HCT116 (cell line): ENCODE results near the gene SMIM45.

Experiments used
- ATAC-seq: fragments of 200-7000 bp; cut with Tn5 transposase; 2 replicates; pipeline ENCODE4 v1.9.1; 2020; ENCODE audit warnings: mild to moderate bottlenecking, moderate library complexity
- BruUV-seq: library from RNA; stranded (reverse); fragments of 400-500 nt; replicated peaks from 2 replicates; lab custom pipeline; 2021; lab: Mats Ljungman, UMichigan
- CTCF ChIA-PET: fragments of 300-600 bp; sonication (Branson Sonifier 250); formaldehyde crosslinking; loops from one replicate; lab custom pipeline; 2021; ENCODE audit warnings: antibody characterized with exemption; lab: Charles Lee
- POLR2A ChIA-PET: fragments of 300-600, 350-600 bp; sonication (Branson Sonifier 250); formaldehyde crosslinking; loops from one replicate; lab custom pipeline; 2021; ENCODE audit warnings: antibody characterized with exemption; lab: Charles Lee
- RAD21 ChIA-PET, 2 experiments: fragments of 300-600 bp; sonication (Branson Sonifier 250); formaldehyde crosslinking; loops; one replicate each; lab custom pipeline; 2023; ENCODE audit warnings: low total read pairs in 2 of 2; ENCODE audit not compliant: uncharacterized antibody in 2 of 2, unreplicated experiment in 2 of 2, low non-redundant PET in 1 of 2; lab: Charles Lee
- DNase-seq: peaks from one replicate; pipeline ENCODE4 v3.0.0-alpha.2; 2010; ENCODE audit warnings: low read depth, low spot score
- H2AFZ ChIP-seq: fragments of 200-600 bp; shearing (Covaris generic), sonication (generic); 2 replicates; pipeline ENCODE4 v1.6.1; 2017; ENCODE audit warnings: low read depth, mixed run types, mixed read lengths, antibody characterized with exemption, low read length; ENCODE audit not compliant: poor library complexity, severe bottlenecking
- H3K27ac ChIP-seq: 2 replicates; pipeline ENCODE4 v1.5.1; 2012; ENCODE audit warnings: low read depth, low read length
- H3K27me3 ChIP-seq: fragments of 200-600 bp; sonication (generic); 2 replicates; pipeline ENCODE4 v1.6.1; 2016; ENCODE audit warnings: mixed run types, low read length, mixed read lengths; ENCODE audit not compliant: insufficient read depth
- H3K36me3 ChIP-seq, 2 experiments: fragments of 200-500 bp in 1 of 2; fragments of 200-600 bp in 1 of 2; sonication (Bioruptor generic) in 1 of 2; sonication (generic) in 1 of 2; 2 replicates each; pipeline versions ENCODE4 v1.5.1 to v1.6.1; 2014 to 2016; ENCODE audit warnings: low read length in 2 of 2, inconsistent platforms in 1 of 2, mixed read lengths in 1 of 2, mixed run types in 1 of 2; ENCODE audit not compliant: insufficient read depth in 2 of 2, control insufficient read depth in 1 of 2
- H3K4me1 ChIP-seq, 2 experiments: fragments of 200-600 bp in 1 of 2; sonication (generic) in 1 of 2; 2 replicates each; pipeline versions ENCODE4 v1.5.1 to v1.6.1; 2012 to 2017; ENCODE audit warnings: low read length in 2 of 2, inconsistent platforms in 1 of 2, mild to moderate bottlenecking in 1 of 2, mixed read lengths in 1 of 2, mixed run types in 1 of 2, moderate library complexity in 1 of 2; ENCODE audit not compliant: insufficient read depth in 2 of 2, control insufficient read depth in 1 of 2
- H3K4me2 ChIP-seq: fragments of 200-600 bp; sonication (generic); 2 replicates; pipeline ENCODE4 v1.6.1; 2017; ENCODE audit warnings: mixed run types, low read length, mixed read lengths
- H3K4me3 ChIP-seq, 2 experiments: fragments of 200-600 bp in 1 of 2; sonication (generic) in 1 of 2; replicated peaks in 1 of 2; 2 replicates each; pipeline ENCODE4 v1.5.1; 2011 to 2016; ENCODE audit warnings: low read length in 2 of 2, control low read depth in 1 of 2, low read depth in 1 of 2, mild to moderate bottlenecking in 1 of 2, mixed read lengths in 1 of 2, mixed run types in 1 of 2
- H3K79me2 ChIP-seq: fragments of 200-600 bp; sonication (generic); 2 replicates; pipeline ENCODE4 v1.6.1; 2017; ENCODE audit warnings: mild to moderate bottlenecking, mixed run types, low read length, moderate library complexity, mixed read lengths; ENCODE audit not compliant: insufficient read depth
- H3K9ac ChIP-seq: fragments of 200-600 bp; sonication (generic); 2 replicates; pipeline ENCODE4 v1.6.1; 2016; ENCODE audit warnings: low read length, mixed read lengths
- H3K9me2 ChIP-seq: fragments of 200-600 bp; sonication (generic), shearing (Covaris generic); 2 replicates; pipeline ENCODE4 v1.6.1; 2017; ENCODE audit warnings: mixed run types, mild to moderate bottlenecking, moderate library complexity; ENCODE audit not compliant: insufficient read depth
- H3K9me3 ChIP-seq, 2 experiments: fragments of 200-500 bp in 1 of 2; fragments of 200-600 bp in 1 of 2; sonication (Bioruptor generic) in 1 of 2; sonication (generic) in 1 of 2; 2 replicates each; pipeline ENCODE4 v1.6.1; 2014 to 2017; ENCODE audit warnings: low read length in 2 of 2, mixed read lengths in 2 of 2, inconsistent platforms in 1 of 2, low read depth in 1 of 2, mild to moderate bottlenecking in 1 of 2, mixed run types in 1 of 2, moderate library complexity in 1 of 2; ENCODE audit not compliant: control insufficient read depth in 1 of 2, insufficient read depth in 1 of 2
- H4K20me1 ChIP-seq: fragments of 200-600 bp; sonication (generic), shearing (Covaris generic); 2 replicates; pipeline ENCODE4 v1.6.1; 2017; ENCODE audit warnings: mixed run types, mild to moderate bottlenecking, moderate library complexity; ENCODE audit not compliant: insufficient read depth
- CTCF ChIP-seq, 3 experiments: fragments of 200-600 bp in 1 of 3; sonication (generic) in 1 of 3; IDR thresholded peaks in 2 of 3; conservative IDR thresholded peaks in 1 of 3; 2 replicates each; pipeline ENCODE4 v1.5.1; 2012 to 2017; ENCODE audit warnings: low read depth in 2 of 3, low read length in 2 of 3, antibody characterized with exemption in 1 of 3, borderline replicate concordance in 1 of 3, control low read depth in 1 of 3, mild to moderate bottlenecking in 1 of 3, mixed read lengths in 1 of 3, mixed run types in 1 of 3, moderate library complexity in 1 of 3; ENCODE audit not compliant: insufficient read depth in 1 of 3
- POLR2A ChIP-seq: IDR thresholded peaks from 2 replicates; pipeline ENCODE4 v1.7.0; 2011; ENCODE audit warnings: borderline replicate concordance; ENCODE audit not compliant: insufficient read depth, insufficient read length; ENCODE audit errors: extremely low read depth
- TCF7L2 ChIP-seq: IDR thresholded peaks from 2 replicates; pipeline ENCODE4 v1.7.0; 2011; ENCODE audit warnings: borderline replicate concordance, inconsistent platforms; ENCODE audit not compliant: insufficient read depth, insufficient read length; ENCODE audit errors: extremely low read depth
- ZBTB33 ChIP-seq: IDR thresholded peaks from 2 replicates; pipeline ENCODE4 v1.6.1; 2011; ENCODE audit warnings: mild to moderate bottlenecking, low read length, moderate library complexity; ENCODE audit not compliant: insufficient replicate concordance; ENCODE audit errors: extremely low read depth
- intact Hi-C: fragments of 100-400 bp; cut with micrococcal nuclease; formaldehyde crosslinking; loops from 2 replicates; pipeline ENCODE4 v1.10.0; 2022

Gene SMIM45

GRCh38 chr22:41923595-41924276, 28.2 kb upstream of the SMIM45 start:
- ChIA-PET POLR2A (no interaction called here), CTCF (no interaction called here), RAD21 (no interaction called here)
- Histone ChIP-seq H3K79me2 (no peaks in the 10 kb centered on the region), H3K4me2 (no peak overlapping the region), H3K9me3 (no peaks in the 10 kb centered on the region), H3K4me3 (no peak overlapping the region), H4K20me1 (no peaks in the 10 kb centered on the region), H3K9ac (no peak overlapping the region), H3K4me1 (peaks cover 2 to 10% of the 10 kb centered on the region in 2 experiments; a peak in 1 of 4 replicates), H2AFZ (no peak overlapping the region), H3K9me2 (no peaks in the 10 kb centered on the region), H3K27ac (no peak overlapping the region), H3K36me3 (no peaks in the 10 kb centered on the region), H3K27me3 (no peaks in the 10 kb centered on the region)
- intact Hi-C loops = no loop called here
- TF ChIP-seq TCF7L2 = no peak
- TF ChIP-seq POLR2A = no peak
- DNase-seq (no peak), ATAC-seq (no peak)
- BruUV-seq = no TSS peak

- no peaks in the 10 kb centered on the region for H3K9me2 ChIP-seq
- H3K9me3 ChIP-seq = no peaks in the 10 kb centered on the region
- no peaks in the 10 kb centered on the region for H3K27me3 ChIP-seq
- H3K9ac ChIP-seq = no peak overlapping the region; the same call in 1 of the 2 replicates
- ChIA-PET CTCF (interaction anchor here (0.6 to 1.3 kb wide), 8 partner anchors 9 to 519 kb away, joined by 3 to 9 read pairs (median 3); partner anchors contain the start of genes CCDC134 and SREBF2), RAD21 (interaction anchor here in 1 of 2 experiments (0.5 kb wide), 1 partner anchor 146 kb away, joined by 3 read pairs; no protein-coding TSS in a partner anchor), POLR2A (interaction anchor here (1.6 kb wide), 1 partner anchor 15 kb away, joined by 4 read pairs; no protein-coding TSS in a partner anchor)
- peak overlapping the region; percentile 46 for H3K4me2 ChIP-seq
- H3K4me3 ChIP-seq = no peak overlapping the region
- no peak for TF ChIP-seq ZBTB33
- TF ChIP-seq CTCF (IDR thresholded peaks at IDR 0.05 in 2 of 3, conservative IDR thresholded peaks at IDR 0.05 in 1 of 3; ENCODE audit: borderline replicate concordance in 1 of 3, insufficient read depth in 1 of 3, low read depth in 2 of 3, low read length in 2 of 3) = peak; percentile 34 to 79 (median 73); a peak in 5 of 6 replicates
- H3K4me1 ChIP-seq = peaks cover 2 to 7% of the 10 kb centered on the region in 2 experiments; a peak in 1 of 4 replicates
- no peaks in the 10 kb centered on the region for H3K79me2 ChIP-seq
- H2AFZ ChIP-seq = no peak overlapping the region
- H3K36me3 ChIP-seq = no peaks in the 10 kb centered on the region
- ATAC-seq (peak; percentile 78), DNase-seq (no peak)
- no TSS peak for BruUV-seq
- intact Hi-C loops = no loop called here
- H3K27ac ChIP-seq = no peak overlapping the region
- no peaks in the 10 kb centered on the region for H4K20me1 ChIP-seq
Observed at GRCh38 chr22:41925783-41926460, 26.0 kb upstream of the SMIM45 start.
